AG04450 (cell line): ENCODE measurements around the gene AGFG1. TPM values are rescaled to one million over a fixed set of nuclear protein-coding genes. Genes with fewer than 3 reads are reported as not detected.

Experiments
- CTCF ChIA-PET: fragments of 300-600, 350-600 bp; formaldehyde crosslinking; extraction: SDS; loops from one replicate; lab custom pipeline; 2022; ENCODE audit warnings: antibody characterized with exemption, inconsistent platforms; lab: Charles Lee
- POLR2A ChIA-PET: fragments of 350-600 bp; formaldehyde crosslinking; extraction: SDS; loops from one replicate; lab custom pipeline; 2021; ENCODE audit warnings: antibody characterized with exemption, inconsistent platforms; lab: Yijun Ruan, JAX
- DNase-seq: peaks from one replicate; pipeline ENCODE4 v3.0.0-alpha.2; 2011; ENCODE audit warnings: low read depth, low spot score
- H3K27ac ChIP-seq: one replicate; pipeline ENCODE4 v1.5.1; 2012; ENCODE audit warnings: low read depth, low read length, control low read depth
- H3K27me3 ChIP-seq: one replicate; pipeline ENCODE4 v1.6.0; 2012; ENCODE audit warnings: low read length; ENCODE audit not compliant: control insufficient read depth, insufficient read depth
- H3K4me3 ChIP-seq: 2 replicates; pipeline ENCODE4 v1.5.1; 2011; ENCODE audit warnings: mild to moderate bottlenecking, low read depth, low read length, control low read depth
- H3K9me3 ChIP-seq: 2 replicates; pipeline ENCODE4 v1.5.1; 2012; ENCODE audit warnings: low read length; ENCODE audit not compliant: control insufficient read depth, insufficient read depth
- polyA plus RNA-seq: library from polyadenylated mRNA; depleted of rRNA; stranded (reverse); fragments of >200 nt; gene quantifications from 2 replicates; pipeline ENCODE4 v1.2.3, GENCODE V29; 2011
- TF ChIP-seq, protein P1 (sequence below): IDR thresholded peaks from 2 replicates; pipeline ENCODE4 v1.5.1; 2011; ENCODE audit warnings: low read depth, low read length, control low read depth, inconsistent platforms

Gene AGFG1
- polyA plus RNA-seq, 1 experiment = 139 TPM

DNA sequence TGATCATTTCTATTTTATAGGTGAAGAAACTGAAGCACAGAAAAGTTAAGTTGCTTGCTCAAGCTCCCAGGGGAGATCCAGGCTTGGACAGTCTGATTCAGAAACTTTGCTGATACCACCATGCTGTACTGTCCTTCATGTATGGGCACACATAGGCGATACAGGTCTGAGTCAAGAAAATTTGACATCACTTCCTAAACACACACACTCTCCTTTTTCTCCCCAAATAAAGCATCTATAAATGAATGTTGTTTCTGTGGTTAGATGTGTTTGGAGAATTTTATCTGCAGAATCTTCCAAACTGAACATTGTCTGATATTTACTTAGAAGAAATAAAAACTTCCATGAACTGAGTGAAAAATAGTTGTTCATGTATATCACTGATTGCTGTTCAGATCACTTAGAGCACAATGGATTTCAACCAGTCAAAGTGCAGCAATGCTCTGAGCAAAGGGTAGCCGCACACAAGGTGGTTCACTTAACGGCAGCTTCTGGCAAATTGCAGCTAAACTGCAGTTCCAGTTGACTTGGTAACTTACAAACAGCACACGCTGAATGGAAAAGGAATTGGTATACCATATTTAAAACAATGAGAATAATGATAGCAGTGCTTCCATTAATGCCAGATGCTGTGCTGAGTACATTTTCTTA is 10.0 kb upstream of the AGFG1 start:
- Histone ChIP-seq H3K27me3 (no peaks in the 10 kb centered on the region), H3K27ac (no peak overlapping the region), H3K4me3 (no peak overlapping the region), H3K9me3 (no peaks in the 10 kb centered on the region)
- ChIA-PET CTCF (interaction anchor here (2.1 kb wide), 1 partner anchor 9 kb away, joined by 7 read pairs; no protein-coding TSS in a partner anchor), POLR2A (no interaction called here)
- TF ChIP-seq, protein P1, sequence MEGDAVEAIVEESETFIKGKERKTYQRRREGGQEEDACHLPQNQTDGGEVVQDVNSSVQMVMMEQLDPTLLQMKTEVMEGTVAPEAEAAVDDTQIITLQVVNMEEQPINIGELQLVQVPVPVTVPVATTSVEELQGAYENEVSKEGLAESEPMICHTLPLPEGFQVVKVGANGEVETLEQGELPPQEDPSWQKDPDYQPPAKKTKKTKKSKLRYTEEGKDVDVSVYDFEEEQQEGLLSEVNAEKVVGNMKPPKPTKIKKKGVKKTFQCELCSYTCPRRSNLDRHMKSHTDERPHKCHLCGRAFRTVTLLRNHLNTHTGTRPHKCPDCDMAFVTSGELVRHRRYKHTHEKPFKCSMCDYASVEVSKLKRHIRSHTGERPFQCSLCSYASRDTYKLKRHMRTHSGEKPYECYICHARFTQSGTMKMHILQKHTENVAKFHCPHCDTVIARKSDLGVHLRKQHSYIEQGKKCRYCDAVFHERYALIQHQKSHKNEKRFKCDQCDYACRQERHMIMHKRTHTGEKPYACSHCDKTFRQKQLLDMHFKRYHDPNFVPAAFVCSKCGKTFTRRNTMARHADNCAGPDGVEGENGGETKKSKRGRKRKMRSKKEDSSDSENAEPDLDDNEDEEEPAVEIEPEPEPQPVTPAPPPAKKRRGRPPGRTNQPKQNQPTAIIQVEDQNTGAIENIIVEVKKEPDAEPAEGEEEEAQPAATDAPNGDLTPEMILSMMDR = no peak
- no peak for DNase-seq

DNA sequence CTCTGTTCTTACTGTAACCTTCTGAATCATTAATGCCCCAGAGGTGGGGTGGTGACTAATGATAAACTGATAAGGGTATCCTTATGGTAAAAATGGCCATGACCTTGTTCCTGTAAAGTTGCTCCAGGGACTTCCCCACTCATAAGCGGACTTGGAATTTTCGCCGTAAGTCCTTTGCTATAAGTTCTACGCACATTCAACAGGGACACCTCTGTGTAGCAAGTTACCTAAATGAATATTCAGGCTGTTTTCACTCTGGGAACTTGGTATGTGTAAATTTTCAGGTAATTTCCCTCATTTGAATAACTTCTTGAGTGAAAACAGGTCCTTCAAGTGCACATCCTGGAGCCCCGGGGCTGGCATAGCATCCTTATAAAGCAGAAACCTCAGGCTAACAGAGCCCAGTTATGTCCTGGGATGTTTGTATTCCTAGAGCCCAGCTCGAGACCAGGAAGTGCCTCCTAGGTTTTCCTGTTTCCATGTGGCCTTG is 9.4 kb upstream of the AGFG1 start:
- TF ChIP-seq, protein P1 = no peak

DNA sequence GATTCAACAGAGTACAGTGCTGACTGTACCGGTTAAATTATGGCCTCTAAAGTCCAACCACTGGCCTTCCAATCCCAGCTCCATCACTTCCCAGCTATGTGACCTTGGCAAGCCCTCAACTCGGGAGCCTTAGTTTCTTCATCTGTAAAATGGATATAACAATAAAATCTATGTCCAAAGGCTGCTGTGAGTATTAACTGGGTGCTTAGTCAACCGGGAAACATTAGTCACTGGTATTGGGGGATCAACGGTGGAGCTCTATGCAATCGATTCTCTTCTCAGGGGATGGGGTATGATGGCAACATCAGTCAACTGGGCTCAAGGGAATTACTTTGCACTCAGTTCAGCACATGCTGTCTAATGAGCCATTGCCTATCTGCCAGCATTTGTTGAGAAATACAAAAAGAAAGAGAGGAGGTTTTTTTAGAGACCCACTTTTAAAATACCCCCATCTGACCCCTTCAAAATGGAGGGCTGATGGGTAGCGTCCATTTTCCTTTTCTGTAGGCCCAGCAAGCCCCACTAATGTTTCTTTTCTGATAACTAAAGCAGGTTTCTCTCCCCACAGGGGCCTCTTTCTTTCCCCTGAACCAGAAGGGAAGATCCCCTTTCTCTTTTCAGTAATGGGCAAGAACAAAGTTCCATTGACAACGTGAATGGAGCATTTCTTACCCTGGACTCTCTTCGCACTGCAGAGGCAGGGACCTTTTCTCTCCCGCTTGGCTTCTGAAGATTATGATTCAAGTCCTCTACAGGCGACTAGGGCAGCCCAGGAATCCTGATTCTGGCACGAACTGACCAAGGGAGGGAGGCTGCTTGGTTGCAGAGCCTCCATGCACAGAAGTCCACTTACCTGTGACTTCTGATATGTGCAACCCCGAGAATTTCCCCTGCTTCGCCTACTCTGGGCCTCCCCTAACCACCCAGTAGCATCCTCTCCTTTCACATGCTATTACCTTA is 8.7 kb upstream of the AGFG1 start:
- Histone ChIP-seq H3K9me3 (no peaks in the 10 kb centered on the region), H3K27ac (no peak overlapping the region), H3K4me3 (no peak overlapping the region), H3K27me3 (no peaks in the 10 kb centered on the region)
- TF ChIP-seq, protein P1 = no peak
- ChIA-PET CTCF (interaction anchor here (1.0 to 1.2 kb wide), 2 partner anchors 8 to 195 kb away, joined by 3 read pairs; partner anchors contain the start of gene AGFG1), POLR2A (no interaction called here)
- DNase-seq = no peak

More for the DNA sequence above, 9.4 kb upstream of the AGFG1 start:
- no peak overlapping the region for H3K27ac ChIP-seq
- H3K27me3 ChIP-seq = no peaks in the 10 kb centered on the region
- DNase-seq = no peak
- POLR2A ChIA-PET = no interaction called here
- no peaks in the 10 kb centered on the region for H3K9me3 ChIP-seq
- CTCF ChIA-PET = interaction anchor here (1.0 to 1.2 kb wide), 2 partner anchors 9 to 196 kb away, joined by 3 read pairs; partner anchors contain the start of gene AGFG1
- no peak overlapping the region for H3K4me3 ChIP-seq

DNA sequence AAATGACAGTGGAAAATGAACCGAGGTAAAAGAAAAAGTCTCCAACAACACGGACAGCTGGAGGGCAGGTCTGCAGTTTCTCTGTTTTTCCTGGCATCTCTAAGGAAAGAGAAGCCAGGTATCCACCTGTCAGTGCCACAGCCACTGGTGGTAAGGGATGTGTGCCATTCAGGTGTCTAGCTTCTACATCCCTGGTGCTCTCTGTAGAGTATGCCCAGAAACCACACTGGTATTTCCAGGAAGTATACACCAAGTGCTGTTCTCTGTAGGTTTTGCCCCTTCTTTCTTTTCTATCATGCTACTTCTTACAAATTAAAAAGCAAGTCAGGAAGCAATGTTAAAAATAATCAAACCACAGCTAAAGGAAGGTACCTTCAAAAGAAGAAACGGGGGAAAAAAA is 7.6 kb upstream of the AGFG1 start:
- Histone ChIP-seq H3K27ac (no peak overlapping the region), H3K27me3 (no peaks in the 10 kb centered on the region), H3K9me3 (no peaks in the 10 kb centered on the region), H3K4me3 (no peak overlapping the region)
- ChIA-PET POLR2A (no interaction called here), CTCF (interaction anchor here (0.9 kb wide), 1 partner anchor 58 kb away, joined by 3 read pairs; no protein-coding TSS in a partner anchor)
- DNase-seq = no peak
- TF ChIP-seq, protein P1 = no peak
